Femur (tissue), 1 donor: ENCODE measurements around the gene NPC1L1.
"Not testable (repeated sequence)": the region's sequence is repeated elsewhere in the genome, so short reads cannot be mapped to it uniquely, and the experiment has no call there.

ENCODE experiments used
- DNase-seq: peaks from one replicate; pipeline ENCODE4 v3.0.0-alpha.2; 2017

Gene NPC1L1

DNA sequence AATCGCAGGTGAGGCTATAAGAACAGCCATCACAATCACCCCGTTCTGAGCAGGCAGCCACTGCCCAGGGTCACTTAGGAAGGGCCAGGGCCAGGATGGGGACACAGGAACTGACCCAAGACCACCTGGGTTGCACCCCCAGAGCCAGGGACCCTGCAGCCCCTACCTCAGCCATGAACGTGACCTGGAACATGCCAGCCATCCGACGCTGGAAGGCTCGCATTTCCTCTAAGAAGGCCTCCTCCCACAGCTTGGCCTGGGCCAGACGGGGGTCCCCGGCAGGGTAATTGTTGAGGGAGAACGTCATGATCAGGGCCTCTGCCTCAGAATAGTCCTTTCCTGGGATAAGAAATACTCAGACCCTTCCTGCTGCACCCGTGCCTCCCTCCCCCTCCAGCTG, 5.0 kb downstream of the NPC1L1 start:
- DNase-seq = no peak

DNA sequence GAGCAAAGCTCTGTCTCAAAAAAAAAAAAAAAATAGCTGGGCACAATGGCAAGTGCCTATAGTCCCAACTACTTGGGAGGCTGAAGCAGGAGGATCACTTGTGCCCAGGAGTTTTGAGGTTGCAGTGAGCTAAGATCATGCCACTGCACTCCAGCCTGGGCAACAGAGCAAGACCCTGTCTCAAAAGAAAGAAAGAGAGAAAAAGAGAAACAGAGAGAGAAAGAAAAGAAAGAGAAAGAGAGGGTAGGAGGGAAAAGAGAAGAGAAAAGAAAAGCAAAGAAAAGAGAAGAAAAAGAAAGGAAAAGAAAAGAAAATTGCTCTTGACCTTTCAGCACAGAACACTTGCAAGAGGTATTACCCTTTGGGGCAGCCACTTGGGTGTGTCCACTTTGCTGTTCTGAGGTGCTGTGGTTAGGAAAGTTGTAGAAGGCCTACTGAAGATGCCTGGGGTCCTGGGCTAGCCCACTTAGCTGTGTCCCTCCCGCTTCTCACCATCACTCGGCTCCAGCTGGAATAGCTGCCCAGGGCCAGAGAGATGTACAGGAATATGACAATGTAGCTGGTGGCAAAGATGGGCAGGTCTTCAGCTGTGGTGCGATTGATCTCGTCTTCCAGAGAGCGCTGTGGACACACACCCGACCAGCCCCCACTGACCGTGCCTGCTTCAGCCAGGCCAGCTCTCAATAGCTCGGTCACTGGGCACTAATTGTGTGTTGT, 5.6 kb downstream of the NPC1L1 start:
- no peak for DNase-seq

DNA sequence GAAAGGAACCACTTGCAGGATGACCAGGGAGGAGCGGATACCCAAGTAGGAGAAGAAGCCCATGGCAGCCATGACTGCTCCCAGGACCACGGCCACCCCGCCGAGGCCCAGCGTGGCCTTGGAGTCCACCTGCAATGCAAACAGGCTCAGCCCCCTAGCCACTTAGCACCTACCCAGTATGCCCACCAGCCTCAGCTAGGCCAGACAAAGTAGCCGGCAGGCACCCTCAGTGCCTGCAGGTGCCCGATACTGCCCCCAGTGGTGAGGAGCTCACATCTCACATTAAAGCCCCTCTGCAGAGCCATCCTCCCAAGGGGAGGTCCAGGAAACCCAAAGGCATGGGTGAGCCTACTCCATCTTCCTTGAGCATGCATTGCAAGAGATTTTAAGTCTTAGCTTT, 6.6 kb downstream of the NPC1L1 start:
- no peak for DNase-seq

DNA sequence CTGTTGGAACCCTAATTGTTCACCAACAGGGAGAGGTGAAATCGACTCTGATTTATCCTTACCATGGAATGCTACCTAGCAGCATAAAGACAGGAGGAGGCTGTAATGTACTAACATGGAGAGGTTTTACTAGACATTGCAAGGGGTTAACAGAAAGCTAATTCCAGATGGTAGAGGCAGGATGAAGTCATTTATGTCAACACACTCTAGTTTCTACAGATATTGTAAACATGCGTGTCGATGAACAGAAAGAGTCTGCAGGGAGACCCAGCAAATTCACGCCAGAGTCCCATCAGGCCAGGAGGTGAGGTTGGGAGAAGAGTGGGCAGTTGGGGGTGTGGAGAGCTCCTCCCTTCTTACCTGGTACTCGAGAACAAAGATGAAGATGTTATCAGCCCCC, 7.0 kb downstream of the NPC1L1 start:
- DNase-seq = no peak

DNA sequence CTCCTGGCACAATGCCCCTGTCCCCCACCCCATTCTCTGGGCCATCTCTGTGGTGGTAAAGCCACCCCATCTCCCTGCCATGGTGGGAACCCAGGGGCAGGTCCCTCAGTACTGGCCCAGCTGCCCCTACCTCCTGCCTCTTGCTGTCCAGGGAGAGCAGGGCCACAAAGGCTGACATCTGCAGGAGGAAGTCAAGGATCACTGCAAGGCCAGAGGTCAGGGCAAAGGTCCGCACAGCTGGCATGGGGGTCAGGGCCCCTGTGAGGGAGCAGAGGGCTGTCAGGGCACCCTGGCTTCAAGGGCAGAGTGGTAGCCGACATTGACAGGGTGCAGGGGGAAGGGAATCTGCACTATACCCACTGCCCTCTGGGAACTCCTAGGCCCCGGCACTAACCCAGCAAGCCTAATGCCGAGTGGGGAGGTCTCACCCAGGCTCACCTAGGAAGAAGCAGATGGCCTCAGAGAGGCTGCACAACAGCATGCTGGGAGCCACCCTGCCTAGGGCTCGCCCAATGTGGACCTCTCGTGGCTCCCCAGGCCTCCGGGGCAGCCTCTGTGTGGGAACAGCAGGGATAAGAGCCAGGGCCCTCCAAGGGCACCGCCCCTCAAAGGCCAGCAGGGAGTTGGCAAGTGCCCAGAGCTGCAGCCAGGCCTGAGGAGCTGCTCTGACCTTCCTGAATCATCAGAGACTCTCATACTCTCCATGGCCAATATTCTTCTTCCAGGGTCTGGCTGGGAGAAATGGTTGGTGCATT, 7.7 kb downstream of the NPC1L1 start:
- DNase-seq = no peak

DNA sequence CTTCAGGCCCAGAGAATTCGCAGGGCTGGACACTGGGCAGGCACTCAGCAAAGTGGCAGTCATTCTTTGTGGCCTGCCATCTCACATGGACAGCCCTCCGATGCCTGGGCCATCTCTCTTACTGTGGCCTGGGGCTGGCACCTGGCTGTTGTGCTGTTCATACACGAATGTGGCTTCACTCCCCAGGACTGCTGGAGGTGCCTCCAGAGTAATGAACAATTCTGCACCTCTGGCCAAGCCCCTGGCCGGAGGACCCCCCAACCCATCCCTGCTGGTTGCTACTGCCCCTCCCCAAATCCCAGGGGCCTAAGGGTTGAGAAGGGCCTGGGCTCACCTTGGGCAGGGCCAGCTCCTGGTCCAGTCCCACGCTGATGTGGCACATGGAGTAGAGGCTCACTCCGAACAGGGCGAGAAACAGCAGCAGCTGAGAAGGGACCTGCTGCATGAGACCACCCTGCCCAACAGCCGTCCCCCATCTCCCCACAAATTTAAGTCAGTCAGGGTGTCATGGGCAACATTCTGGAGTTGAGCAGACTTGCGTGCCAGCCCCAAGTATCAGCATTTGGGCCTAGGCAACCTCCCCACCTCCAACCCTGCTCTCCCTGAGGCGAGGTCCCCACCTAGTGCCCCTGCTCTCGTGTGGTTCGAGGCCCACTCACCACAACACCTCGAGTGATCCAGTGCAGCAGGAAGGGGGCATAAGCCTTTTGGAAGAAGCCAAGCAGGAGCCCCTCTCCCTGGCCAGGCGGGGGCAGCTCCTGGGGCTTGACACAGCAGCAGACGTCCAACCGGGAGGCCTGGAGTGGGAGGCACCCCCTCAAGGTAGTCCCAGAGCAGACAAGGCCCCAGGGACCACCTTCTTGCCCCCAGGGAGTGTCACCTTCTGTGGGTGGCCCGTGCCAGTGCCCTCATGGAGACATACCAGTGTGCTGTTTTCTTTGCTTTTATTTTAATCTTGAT, 9.4 kb downstream of the NPC1L1 start:
- no peak for DNase-seq

DNA sequence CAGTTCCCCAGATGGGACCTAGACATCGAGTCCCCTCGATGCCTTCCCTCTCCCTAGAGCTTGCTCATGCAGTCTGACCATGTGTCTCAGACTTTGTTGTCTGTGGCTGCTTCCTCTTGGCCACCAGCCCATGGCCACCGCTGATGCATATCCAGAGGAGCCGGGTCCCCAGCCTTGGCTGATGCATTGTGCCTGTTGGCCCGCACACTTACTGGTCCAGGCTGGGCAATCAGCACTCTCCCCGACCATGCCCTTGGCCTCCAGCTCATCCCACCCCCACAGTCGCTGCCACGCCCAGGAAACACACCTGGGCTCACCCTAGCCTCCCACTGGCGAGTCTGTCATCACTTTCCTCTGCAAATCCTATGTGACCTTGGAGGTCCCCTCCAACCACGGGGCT, 10.1 kb downstream of the NPC1L1 start:
- no peak for DNase-seq

DNA sequence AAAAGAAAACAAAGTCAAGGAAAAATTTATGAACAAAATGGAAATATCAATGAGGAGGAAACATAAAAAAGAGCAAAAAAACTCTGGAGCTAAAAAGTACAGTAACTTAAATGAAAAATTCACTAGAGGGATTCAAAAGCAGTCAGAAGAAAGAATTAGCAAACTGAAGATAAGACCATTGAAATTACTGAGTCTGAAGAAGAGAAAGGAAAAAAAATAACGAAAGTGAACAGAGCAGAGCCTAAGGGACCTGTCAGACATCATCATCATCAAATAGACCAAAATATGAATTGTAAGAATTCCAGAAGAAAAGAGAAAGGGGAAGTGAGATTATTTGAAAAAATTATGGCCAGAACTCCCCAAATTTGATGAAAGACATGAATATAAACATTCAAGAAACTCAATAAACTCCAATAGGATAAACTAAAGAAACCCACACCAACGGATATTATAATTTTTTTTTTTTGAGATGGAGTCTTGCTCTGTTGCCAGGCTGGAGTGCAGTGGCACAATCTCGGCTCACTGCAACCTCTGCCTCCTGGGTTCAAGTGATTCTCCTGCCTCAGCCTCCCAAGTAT, 16.2 kb downstream of the NPC1L1 start:
- no peak for DNase-seq

DNA sequence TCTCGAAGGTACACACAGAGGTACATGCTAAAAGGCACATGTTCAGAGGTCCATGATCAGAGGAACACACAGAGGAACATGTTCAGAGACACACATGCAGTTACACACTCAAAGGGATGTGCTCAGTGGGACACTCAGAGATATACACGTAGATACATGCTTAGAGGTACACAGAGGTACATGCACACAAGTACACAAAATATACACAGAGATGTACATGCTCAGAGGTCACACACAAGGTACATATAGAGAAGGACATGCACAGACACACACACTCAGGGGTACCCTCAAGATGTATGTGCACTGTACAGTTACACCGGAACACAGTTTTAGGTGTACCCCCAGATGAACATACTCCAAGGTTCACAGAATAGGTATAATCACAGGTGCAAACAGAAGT, 18.8 kb downstream of the NPC1L1 start:
- no peak for DNase-seq

DNA sequence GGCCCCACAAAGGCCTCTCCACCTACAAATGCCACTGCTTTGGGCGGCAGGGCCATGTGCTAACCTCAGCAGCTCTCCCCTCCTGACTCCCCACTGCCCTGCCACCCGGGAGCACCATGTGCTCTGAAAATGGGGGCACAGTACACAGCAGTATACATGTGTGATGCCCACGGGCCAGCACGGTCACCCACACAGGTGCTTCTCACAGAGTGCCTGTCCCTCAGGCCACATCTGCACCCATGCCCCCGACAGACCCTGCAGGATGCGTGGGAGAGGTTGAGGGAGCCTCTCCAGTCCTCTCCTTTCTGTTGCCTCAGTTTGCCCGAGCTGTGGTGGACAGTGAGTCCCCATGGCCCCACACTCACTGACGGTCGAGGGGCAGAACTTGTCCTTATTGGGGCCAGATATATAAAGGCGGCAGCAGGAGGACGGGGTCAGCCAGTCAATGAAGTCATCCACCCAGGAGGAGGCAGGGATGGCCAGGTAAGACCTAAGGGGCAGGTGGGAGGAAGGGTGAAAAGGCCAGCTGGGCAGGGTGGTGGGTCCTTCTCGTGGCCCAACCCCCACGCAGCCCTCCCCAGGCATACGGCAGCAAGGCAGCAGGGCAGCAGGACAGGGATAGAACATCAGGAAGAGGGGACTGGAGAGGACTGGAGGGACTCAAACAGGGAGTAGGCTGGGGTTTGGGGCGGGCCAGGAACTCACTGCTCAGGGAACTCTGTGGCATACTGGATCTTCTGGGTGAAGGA, 19.6 kb downstream of the NPC1L1 start:
- DNase-seq = no peak

DNA sequence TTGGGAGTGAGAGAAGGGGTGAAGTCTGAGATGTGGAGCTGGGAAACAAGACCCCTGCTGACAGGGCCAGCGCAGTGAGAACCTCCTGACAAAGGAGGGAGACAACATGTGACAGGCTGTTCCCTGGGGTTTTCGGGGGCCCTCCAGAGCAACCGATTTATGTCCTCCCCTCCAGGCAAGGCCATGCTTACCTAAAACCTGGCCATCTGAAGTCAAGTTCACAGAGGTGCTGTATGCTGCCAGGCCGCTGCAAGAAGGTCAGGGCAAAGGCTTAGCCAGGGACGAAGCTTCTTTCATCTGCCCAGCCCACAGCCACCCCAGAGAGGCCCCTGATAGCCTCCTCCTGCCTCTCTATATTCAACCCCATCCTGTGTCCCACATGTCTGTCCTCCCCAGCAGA, 20.6 kb downstream of the NPC1L1 start:
- DNase-seq = no peak

DNA sequence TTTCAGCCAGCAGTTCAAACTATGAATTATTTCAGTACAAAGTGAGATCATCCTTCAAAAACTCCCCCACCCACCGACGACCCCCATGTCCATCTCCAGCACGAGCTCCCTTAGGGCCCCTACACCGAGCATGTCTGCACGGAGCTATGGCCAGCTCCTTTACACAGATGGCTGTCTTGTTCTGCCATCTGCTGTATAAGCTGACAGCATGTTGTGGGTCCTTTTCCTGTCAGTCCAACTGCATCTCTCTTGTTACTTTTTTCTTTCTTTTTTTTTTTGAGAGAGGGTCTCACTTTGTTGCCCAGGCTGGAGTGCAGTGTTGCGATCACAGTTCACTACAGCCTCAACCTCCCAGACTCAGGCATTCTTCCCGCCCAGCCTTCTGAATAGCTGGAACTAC, 21.6 kb downstream of the NPC1L1 start:
- no peak for DNase-seq

DNA sequence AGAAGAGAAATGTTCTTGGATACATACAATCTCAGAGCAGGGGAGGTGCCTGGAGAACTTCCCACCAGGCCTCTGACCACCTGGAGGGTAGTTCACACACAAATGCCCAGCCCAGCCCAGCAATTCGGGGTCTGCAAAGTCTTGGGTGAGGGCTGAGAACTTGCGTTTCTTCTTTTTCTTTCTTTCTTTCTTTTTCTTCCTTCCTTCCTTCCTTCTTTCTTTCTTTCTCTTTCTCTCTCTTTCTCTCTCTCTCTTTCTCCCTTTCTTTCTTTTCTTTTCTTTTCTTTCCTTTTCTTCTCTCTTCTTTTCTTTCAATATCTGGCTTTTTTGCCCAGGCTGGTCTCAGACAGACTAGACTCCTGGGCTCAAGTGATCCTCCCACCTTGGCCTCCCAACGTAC, 22.4 kb downstream of the NPC1L1 start:
- DNase-seq = no peak

DNA sequence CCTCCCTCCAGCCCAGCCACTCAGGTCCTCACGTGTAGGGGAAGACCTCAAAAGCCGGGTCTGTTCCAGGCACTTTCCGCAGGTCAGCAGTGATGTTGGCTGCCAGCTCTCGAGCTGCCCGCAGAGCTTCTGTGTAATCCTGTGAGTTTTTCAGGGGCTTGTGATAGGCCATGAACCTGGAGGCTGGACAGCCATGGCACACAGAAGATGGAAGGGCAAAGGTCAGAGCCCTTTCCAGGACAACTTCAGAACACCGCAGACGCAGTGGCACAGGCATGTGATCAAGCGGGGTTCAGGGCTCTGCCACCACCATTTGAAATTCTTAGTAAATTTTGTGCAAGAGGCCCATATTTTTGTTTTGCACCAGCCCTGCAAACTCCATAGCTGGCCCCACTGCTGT, 24.0 kb downstream of the NPC1L1 start:
- DNase-seq = no peak

DNA sequence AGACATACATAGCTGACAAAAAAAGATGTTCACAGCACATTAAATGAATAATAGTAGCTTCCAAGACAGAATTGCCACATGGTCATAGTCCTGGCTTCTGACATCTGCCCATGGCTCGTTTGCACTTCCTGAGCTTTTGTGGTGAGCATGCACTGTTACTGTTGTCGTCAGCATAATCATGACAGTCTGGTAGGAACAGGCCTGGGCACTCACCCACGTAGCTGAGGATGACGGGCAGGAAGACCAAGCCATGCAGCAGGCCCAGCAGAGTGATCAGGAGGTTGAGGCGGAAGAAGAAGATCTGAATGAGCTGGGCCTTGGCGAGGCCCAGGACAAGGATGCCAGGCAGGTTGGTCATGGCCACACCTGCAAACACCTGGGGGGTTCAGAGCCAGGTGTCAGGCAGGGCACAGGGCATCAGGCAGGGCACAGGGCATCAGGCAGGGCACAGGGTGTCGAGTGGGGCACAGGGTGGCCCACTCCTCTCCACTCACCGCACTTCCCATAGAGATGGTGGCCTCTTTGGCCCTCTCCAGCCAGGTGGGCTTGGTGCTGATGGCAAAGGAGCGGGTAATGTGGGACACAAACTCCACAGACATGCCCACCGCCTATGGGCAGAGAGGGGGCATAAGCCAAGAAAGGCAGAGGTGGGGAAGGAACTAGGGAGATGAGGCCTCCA, 25.4 kb downstream of the NPC1L1 start:
- no peak for DNase-seq

DNA sequence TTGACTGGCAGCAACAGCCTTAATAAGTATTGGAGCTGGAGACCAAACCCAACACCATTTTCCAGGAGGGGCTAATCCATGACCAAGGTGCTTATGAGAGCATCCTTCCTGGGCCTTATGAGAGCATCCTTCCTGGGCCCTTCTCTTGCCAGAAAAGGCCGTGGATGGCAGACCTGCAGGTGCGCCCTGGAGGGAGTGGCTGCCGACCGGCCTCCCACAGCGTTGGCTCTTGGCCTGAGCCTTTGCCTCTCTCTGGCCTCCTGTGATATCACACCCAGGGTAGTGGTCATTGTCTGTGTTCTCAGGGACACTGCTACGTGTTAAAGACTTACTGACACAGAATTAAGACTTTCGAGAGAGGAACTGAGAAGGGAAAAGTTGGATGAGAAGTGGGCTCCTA, 28.4 kb downstream of the NPC1L1 start:
- no peak for DNase-seq

DNA sequence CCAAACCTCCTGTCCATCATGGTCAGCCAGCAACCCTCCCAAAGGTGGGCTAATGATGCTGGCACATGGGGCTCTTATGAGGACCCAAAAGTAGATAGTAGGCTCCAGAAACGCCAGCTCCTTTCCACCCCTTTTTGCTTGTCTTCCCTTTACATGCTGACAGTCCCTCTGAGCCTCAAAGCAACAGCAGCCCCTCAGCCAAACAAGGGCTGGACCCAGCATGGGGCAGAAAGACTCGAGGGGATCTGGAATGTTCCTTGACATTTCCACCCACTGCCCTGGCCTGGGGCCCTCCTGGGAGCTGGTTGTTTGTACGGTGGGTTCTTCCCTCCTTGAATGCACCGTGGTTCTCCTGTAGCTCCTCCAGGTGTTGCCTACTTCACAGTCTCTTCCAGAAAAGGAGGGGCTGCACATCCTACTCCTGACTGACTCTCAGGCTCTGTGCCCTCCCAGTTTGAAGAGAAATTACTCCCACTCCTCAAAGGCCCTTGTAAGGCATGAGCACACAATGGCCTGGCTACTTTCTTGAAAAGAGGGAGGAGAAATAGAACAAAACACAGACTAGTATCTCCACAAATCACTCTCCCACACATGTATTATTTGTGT, 29.2 kb downstream of the NPC1L1 start:
- no peak for DNase-seq

DNA sequence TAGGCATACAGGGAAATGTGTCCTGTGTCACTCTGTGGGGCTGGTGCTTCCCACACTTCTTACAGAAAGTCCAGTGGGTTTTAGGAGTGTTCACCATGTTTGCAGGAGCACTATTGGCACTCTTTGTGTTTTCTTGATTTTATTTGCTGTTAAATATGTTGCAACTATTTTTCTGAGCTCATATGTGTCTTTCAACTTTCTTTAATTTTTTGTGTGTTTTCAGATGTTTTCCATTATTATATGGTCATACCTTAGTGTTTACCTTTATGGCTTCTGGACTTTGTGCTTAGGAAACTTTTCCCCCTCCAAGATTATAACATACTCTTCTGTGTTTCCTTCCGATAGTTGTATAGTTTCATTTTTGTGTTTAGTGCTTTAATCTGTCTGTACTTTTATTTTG, 29.9 kb downstream of the NPC1L1 start:
- DNase-seq = no peak

DNA sequence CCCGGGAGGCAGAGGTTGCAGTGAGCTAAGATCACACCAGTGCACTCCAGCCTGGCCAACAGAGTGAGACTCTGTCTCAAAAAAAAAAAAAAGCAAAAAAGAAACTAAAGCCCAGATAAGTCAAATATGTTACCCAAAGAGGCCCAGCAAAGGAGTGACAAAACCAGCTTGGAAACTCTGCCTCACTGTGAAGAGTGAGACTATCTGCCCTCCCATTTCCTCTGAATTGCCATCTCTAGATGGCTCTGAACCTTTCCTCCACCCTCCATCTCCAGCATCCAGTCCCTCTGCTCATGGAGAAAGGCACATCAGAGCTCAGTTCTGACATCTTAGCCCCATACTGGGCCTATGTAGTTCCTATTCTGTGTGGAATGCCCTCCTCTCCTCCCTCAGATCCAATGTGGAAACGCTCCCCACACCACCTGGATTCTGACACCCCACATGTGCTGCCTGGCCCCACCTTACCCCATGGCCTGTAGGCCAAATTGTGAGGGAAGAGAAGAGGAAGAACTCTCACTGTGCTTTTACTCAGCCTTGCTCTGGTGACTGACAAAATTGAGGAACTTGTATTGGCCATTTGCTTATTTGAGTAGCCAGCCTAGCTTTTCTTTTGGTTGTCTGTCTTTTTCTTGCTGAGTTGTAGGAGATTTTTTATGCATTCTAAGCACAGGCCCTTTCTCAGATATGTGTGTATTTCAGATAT, 32.7 kb downstream of the NPC1L1 start:
- DNase-seq = no peak

DNA sequence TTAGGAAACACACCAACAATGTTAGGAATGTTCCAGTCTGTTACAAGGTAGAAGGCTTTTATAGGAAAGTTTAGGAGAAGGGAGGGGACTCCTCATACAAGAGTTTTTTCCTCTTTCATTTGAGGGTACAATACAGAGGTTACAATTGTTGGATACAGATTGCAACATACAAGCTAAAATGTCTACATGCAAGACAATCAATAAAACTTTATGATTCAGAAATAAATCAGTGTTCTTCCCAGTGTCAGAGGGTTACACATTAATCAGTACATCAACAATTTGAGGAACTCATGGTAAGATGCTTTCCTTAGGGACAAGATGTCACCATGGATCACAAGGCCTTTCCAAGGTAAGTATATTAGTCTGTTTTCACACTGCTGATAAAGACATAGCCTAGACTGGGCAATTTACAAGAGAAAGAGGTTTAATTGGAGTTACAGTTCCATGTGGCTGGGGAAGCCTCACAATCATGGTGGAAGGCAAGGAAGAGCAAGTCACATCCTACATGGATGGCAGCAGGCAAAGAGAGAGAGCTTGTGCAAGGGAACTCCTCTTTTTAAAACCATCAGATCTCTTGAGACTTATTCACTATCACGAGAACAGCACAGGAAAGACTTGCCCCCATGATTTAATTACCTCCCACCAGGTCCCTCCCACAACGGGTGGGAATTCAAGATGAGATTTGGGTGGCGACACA, 34.4 kb downstream of the NPC1L1 start:
- DNase-seq = not testable (repeated sequence)
